Pons (tissue), 1 donor: ENCODE results near the gene LRRC8E.
"Not testable (repeated sequence)": the region's sequence is repeated elsewhere in the genome, so short reads cannot be mapped to it uniquely, and the experiment has no call there.

Source experiments
- DNase-seq: peaks from one replicate; pipeline ENCODE4 v3.0.0-alpha.2; 2016; ENCODE audit warnings: low spot score

LRRC8E gene

GRCh38 chr19:7920519-7921301 lies 32.4 kb downstream of the LRRC8E start:
- peak; percentile 96 for DNase-seq

- DNase-seq, result no peak
Observed at GRCh38 chr19:7921302-7921966, 33.1 kb downstream of the LRRC8E start.

GRCh38 chr19:7921967-7922835 lies 33.9 kb downstream of the LRRC8E start:
- DNase-seq, result no peak

GRCh38 chr19:7922836-7923195 lies 34.5 kb downstream of the LRRC8E start:
- no peak for DNase-seq

GRCh38 chr19:7923295-7924191 lies 35.2 kb downstream of the LRRC8E start:
- no peak for DNase-seq

GRCh38 chr19:7924241-7924640 lies 35.9 kb downstream of the LRRC8E start:
- DNase-seq, result no peak

- DNase-seq, result no peak
Observed at GRCh38 chr19:7924651-7925170, 36.4 kb downstream of the LRRC8E start.

GRCh38 chr19:7925171-7925851 lies 37.0 kb downstream of the LRRC8E start:
- DNase-seq, result no peak

GRCh38 chr19:7926021-7926726 lies 37.9 kb downstream of the LRRC8E start, which contains the start of gene CTXN1:
CTXN1 (minus strand) TSS chr19:7926135; CDS start chr19:7925538, 597 bp downstream.
- DNase-seq, result no peak

- DNase-seq, result no peak
Observed at GRCh38 chr19:7926727-7927604, 38.7 kb downstream of the LRRC8E start.

- DNase-seq, result no peak
Observed at GRCh38 chr19:7927605-7928333, 39.5 kb downstream of the LRRC8E start.

- DNase-seq, result no peak
Observed at GRCh38 chr19:7928334-7928706, 40.0 kb downstream of the LRRC8E start.

- DNase-seq, result no peak
Observed at GRCh38 chr19:7928741-7929701, 40.7 kb downstream of the LRRC8E start.

- DNase-seq, result not testable (repeated sequence)
Observed at GRCh38 chr19:7930030-7930429, 41.7 kb downstream of the LRRC8E start.

GRCh38 chr19:7930765-7931164 lies 42.5 kb downstream of the LRRC8E start:
- no peak for DNase-seq

GRCh38 chr19:7931221-7932061 lies 43.1 kb downstream of the LRRC8E start:
- DNase-seq, result no peak
